Hepatocyte (in vitro differentiated cells): ENCODE measurements around the gene MCRIP2.

Experiments used
- CTCF ChIP-seq: fragments of 200-600 bp; sonication (generic); IDR thresholded peaks from 2 replicates; pipeline ENCODE4 v1.5.1; 2016; ENCODE audit warnings: antibody characterized with exemption, mild to moderate bottlenecking; ENCODE audit not compliant: poor library complexity
- EZH2 ChIP-seq: fragments of 200-600 bp; sonication (generic); IDR thresholded peaks from 2 replicates; pipeline ENCODE4 v1.6.1; 2016; ENCODE audit warnings: antibody characterized with exemption, mild to moderate bottlenecking, borderline replicate concordance
- EZH2phosphoT487 ChIP-seq: fragments of 200-600 bp; sonication (generic); IDR thresholded peaks from one replicate; pipeline ENCODE4 v1.6.1; 2018; ENCODE audit warnings: antibody characterized with exemption, mild to moderate bottlenecking, low read depth, moderate library complexity; ENCODE audit not compliant: unreplicated experiment, severe bottlenecking

- no peak for TF ChIP-seq CTCF
- TF ChIP-seq EZH2phosphoT487, result no peak
- TF ChIP-seq EZH2, result no peak
Observed at GRCh38 chr16:675884-676564, 34.4 kb downstream of the MCRIP2 start.
